GM23338 (cell line): Measurements from ENCODE around the gene PPP2R2D. TPM values are rescaled to one million over a fixed set of nuclear protein-coding genes. Genes with fewer than 3 reads are reported as not detected.

Experiments used
- ATAC-seq: fragments of 200-7000 bp; cut with Tn5 transposase; 3 replicates; pipeline ENCODE4 v1.9.1; 2020
- DNase-seq: peaks from one replicate; pipeline ENCODE4 v3.0.0-alpha.2; 2015; ENCODE audit warnings: low spot score
- H2AFZ ChIP-seq: fragments of 200-600 bp; sonication (generic); 2 replicates; pipeline ENCODE4 v1.8.0; 2016; ENCODE audit warnings: antibody characterized with exemption, mild to moderate bottlenecking, moderate library complexity
- H3F3A ChIP-seq: fragments of 200-600 bp; sonication (generic); replicated peaks from 2 replicates; pipeline ENCODE4 v1.8.0; 2017; ENCODE audit warnings: antibody characterized with exemption, mixed run types, low read depth
- H3K27ac ChIP-seq: fragments of 200-600 bp; sonication (generic); 2 replicates; pipeline ENCODE4 v1.6.1; 2016; ENCODE audit warnings: low read depth
- H3K27me3 ChIP-seq: fragments of 200-600 bp; sonication (generic); 2 replicates; pipeline ENCODE4 v1.8.0; 2016; ENCODE audit warnings: mild to moderate bottlenecking, mixed run types, moderate library complexity; ENCODE audit not compliant: insufficient read depth
- H3K36me3 ChIP-seq: fragments of 200-600 bp; sonication (generic); 2 replicates; pipeline ENCODE4 v1.8.0; 2016; ENCODE audit warnings: mild to moderate bottlenecking; ENCODE audit not compliant: insufficient read depth
- H3K4me1 ChIP-seq: fragments of 200-600 bp; sonication (generic); 2 replicates; pipeline ENCODE4 v1.8.0; 2016; ENCODE audit warnings: mild to moderate bottlenecking, moderate library complexity; ENCODE audit not compliant: insufficient read depth
- H3K4me2 ChIP-seq: fragments of 200-600 bp; sonication (generic); 2 replicates; pipeline ENCODE4 v1.7.1; 2017; ENCODE audit warnings: mixed run types
- H3K4me3 ChIP-seq: fragments of 200-600 bp; sonication (generic); 2 replicates; pipeline ENCODE4 v1.6.1; 2016; ENCODE audit warnings: mixed run types
- H3K79me2 ChIP-seq: fragments of 200-600 bp; sonication (generic); replicated peaks from 2 replicates; pipeline ENCODE4 v1.8.0; 2017; ENCODE audit warnings: mild to moderate bottlenecking; ENCODE audit not compliant: insufficient read depth
- H3K9me2 ChIP-seq: fragments of 200-600 bp; sonication (generic); 2 replicates; pipeline ENCODE4 v1.8.0; 2017; ENCODE audit not compliant: insufficient read depth
- H4K20me1 ChIP-seq: fragments of 200-600 bp; sonication (generic); replicated peaks from 2 replicates; pipeline ENCODE4 v1.8.0; 2017; ENCODE audit warnings: mild to moderate bottlenecking; ENCODE audit not compliant: insufficient read depth
- H3K27ac Mint-ChIP-seq: 2 replicates; pipeline ENCODE4 v1.8.0; 2020; ENCODE audit warnings: inconsistent platforms, mild to moderate bottlenecking, moderate library complexity, mixed read lengths
- H3K27me3 Mint-ChIP-seq: 3 replicates; pipeline ENCODE4 v1.8.0; 2022; ENCODE audit warnings: low read depth, mild to moderate bottlenecking, moderate library complexity, mixed read lengths, inconsistent platforms; ENCODE audit not compliant: insufficient read depth, poor library complexity
- H3K36me3 Mint-ChIP-seq: 3 replicates; pipeline ENCODE4 v1.8.0; 2021; ENCODE audit warnings: low read depth, mild to moderate bottlenecking, inconsistent platforms, moderate library complexity, mixed read lengths
- H3K4me1 Mint-ChIP-seq: 3 replicates; pipeline ENCODE4 v1.8.0; 2020; ENCODE audit warnings: mild to moderate bottlenecking, inconsistent platforms, mixed read lengths
- H3K4me3 Mint-ChIP-seq: 3 replicates; pipeline ENCODE4 v1.8.0; 2021; ENCODE audit warnings: moderate library complexity, mild to moderate bottlenecking, inconsistent platforms, mixed read lengths
- H3K9me3 Mint-ChIP-seq: 3 replicates; pipeline ENCODE4 v1.8.0; 2020; ENCODE audit warnings: moderate library complexity, mild to moderate bottlenecking, inconsistent platforms, mixed read lengths
- CREB1 ChIP-seq: fragments of 250-450 bp; sonication (Bioruptor Pico); IDR thresholded peaks from 2 replicates; pipeline ENCODE4 v1.5.0; 2020; ENCODE audit warnings: low read depth, mild to moderate bottlenecking, moderate library complexity
- CTCF ChIP-seq, 2 experiments: fragments of 200-600 bp in 1 of 2; sonication (generic) in 1 of 2; conservative IDR thresholded peaks; 2 replicates each; pipeline versions ENCODE4 v1.5.1 to v1.6.1; 2016 to 2017; ENCODE audit warnings: antibody characterized with exemption in 2 of 2, low read depth in 2 of 2, mild to moderate bottlenecking in 2 of 2, moderate library complexity in 1 of 2
- ETS1 ChIP-seq: IDR thresholded peaks from 2 replicates; pipeline ENCODE4 v1.6.1; 2016; ENCODE audit warnings: antibody characterized with exemption
- EZH2 ChIP-seq: fragments of 200-600 bp; sonication (generic); IDR thresholded peaks from one replicate; pipeline ENCODE4 v1.8.0; 2017; ENCODE audit warnings: antibody characterized with exemption, mild to moderate bottlenecking, low read depth; ENCODE audit not compliant: unreplicated experiment
- EZH2phosphoT487 ChIP-seq: fragments of 200-600 bp; sonication (generic); IDR thresholded peaks from one replicate; pipeline ENCODE4 v1.8.1; 2018; ENCODE audit warnings: antibody characterized with exemption; ENCODE audit not compliant: unreplicated experiment
- JUNB ChIP-seq: IDR thresholded peaks from one replicate; pipeline ENCODE4 v1.6.1; 2016; ENCODE audit warnings: antibody characterized with exemption; ENCODE audit not compliant: unreplicated experiment
- NANOG ChIP-seq: IDR thresholded peaks from 2 replicates; pipeline ENCODE4 v1.6.1; 2016; ENCODE audit warnings: antibody characterized with exemption, borderline replicate concordance
- POLR2AphosphoS5 ChIP-seq: IDR thresholded peaks from 2 replicates; pipeline ENCODE4 v1.6.1; 2016; ENCODE audit warnings: antibody characterized with exemption, low read depth
- REST ChIP-seq: IDR thresholded peaks from one replicate; pipeline ENCODE4 v1.6.1; 2018; ENCODE audit warnings: antibody characterized with exemption; ENCODE audit not compliant: unreplicated experiment
- STAT1 ChIP-seq: IDR thresholded peaks from one replicate; pipeline ENCODE4 v1.6.1; 2016; ENCODE audit warnings: antibody characterized with exemption; ENCODE audit not compliant: unreplicated experiment
- ZNF114 ChIP-seq: fragments of 250-450 bp; sonication (Bioruptor Pico); IDR thresholded peaks from 2 replicates; pipeline ENCODE4 v1.5.0; 2020; ENCODE audit warnings: mild to moderate bottlenecking, moderate library complexity
- ZNF331 ChIP-seq: fragments of 250-450 bp; sonication (Bioruptor Pico); IDR thresholded peaks from 2 replicates; pipeline ENCODE4 v1.5.0; 2020; ENCODE audit warnings: low read depth, mild to moderate bottlenecking, moderate library complexity
- ZNF462 ChIP-seq: fragments of 250-450 bp; sonication (Bioruptor Pico); IDR thresholded peaks from 2 replicates; pipeline ENCODE4 v1.5.0; 2020; ENCODE audit warnings: mild to moderate bottlenecking, moderate library complexity
- polyA plus RNA-seq: library from polyadenylated mRNA; unstranded; fragments of >200 nt; fragmentation: Nextera tagmentation; extraction: Ambion mirVana; gene quantifications from 2 replicates; pipeline ENCODE4 v1.2.1, GENCODE V29; 2016
- total RNA-seq: library from RNA; depleted of rRNA; stranded (reverse); fragments of >200 nt; shearing (Covaris generic); gene quantifications from 2 replicates; pipeline ENCODE4 v1.2.3, GENCODE V29; 2014

The PPP2R2D gene
- total and polyA plus RNA-seq, 2 experiments from 2014 or later, result 28.8 to 33.7 TPM

- no peaks in the 10 kb centered on the region; the same call in 2 of the 3 replicates for H3K36me3 Mint-ChIP-seq
- peaks cover 14% of the 10 kb centered on the region for H3K79me2 ChIP-seq
- no peak overlapping the region for H3K4me2 ChIP-seq
- no peak overlapping the region for H3K4me3 ChIP-seq
- no peak overlapping the region for H3K27ac ChIP-seq
- H3K9me3 Mint-ChIP-seq, result no peaks in the 10 kb centered on the region
- no peak overlapping the region for H3K27ac Mint-ChIP-seq
- DNase-seq, result no peak
- peaks cover 17% of the 10 kb centered on the region for H3K4me1 ChIP-seq
- no peak overlapping the region for H3K4me3 Mint-ChIP-seq
- no peaks in the 10 kb centered on the region for H3K9me2 ChIP-seq
- H3K36me3 ChIP-seq, result no peaks in the 10 kb centered on the region
- ATAC-seq, result no peak
- H3K4me1 Mint-ChIP-seq, result peaks cover 25% of the 10 kb centered on the region
- peaks cover 5% of the 10 kb centered on the region for H3K27me3 Mint-ChIP-seq
- TF ChIP-seq ZNF114 (CRISPR knock-in tag), result no peak
- no peak for TF ChIP-seq ETS1
- no peak for TF ChIP-seq STAT1
- no peak for TF ChIP-seq EZH2
- TF ChIP-seq REST, result no peak
- TF ChIP-seq ZNF462 (CRISPR knock-in tag), result no peak
- TF ChIP-seq CTCF (conservative IDR thresholded peaks at IDR 0.05; ENCODE audit: low read depth in 2 of 2), result no peak
- no peak for TF ChIP-seq EZH2phosphoT487
- TF ChIP-seq POLR2AphosphoS5, result no peak
- TF ChIP-seq JUNB, result no peak
- TF ChIP-seq CREB1 (CRISPR knock-in tag), result no peak
- no peak for TF ChIP-seq NANOG
- no peak for TF ChIP-seq ZNF331 (CRISPR knock-in tag)
- peaks cover 13% of the 10 kb centered on the region for H4K20me1 ChIP-seq
- H3K27me3 ChIP-seq, result no peaks in the 10 kb centered on the region
- no peaks in the 10 kb centered on the region for H3F3A ChIP-seq
- no peak overlapping the region for H2AFZ ChIP-seq
Observed at GRCh38 chr10:131898061-131898460, 2.7 kb upstream of the PPP2R2D start.
